Fibroblast of villous mesenchyme (primary cell): ENCODE data around the gene ZNF784. TPM values are rescaled to one million over a fixed set of nuclear protein-coding genes. Genes with fewer than 3 reads are reported as not detected.

Experiments used
- DNase-seq: peaks from one replicate; pipeline ENCODE4 v3.0.0-alpha.2; 2010; ENCODE audit warnings: low read depth
- H3K4me3 ChIP-seq: 2 replicates; pipeline ENCODE4 v1.5.1; 2011; ENCODE audit warnings: low read depth, mild to moderate bottlenecking, low read length
- total RNA-seq: library from RNA; depleted of rRNA; stranded (reverse); fragments of >200 nt; gene quantifications from 2 replicates; pipeline ENCODE4 v1.2.3, GENCODE V29; 2012
- TF ChIP-seq, protein P1 (sequence below): IDR thresholded peaks from 2 replicates; pipeline ENCODE4 v1.5.1; 2012; ENCODE audit warnings: low read depth, mild to moderate bottlenecking, low read length; ENCODE audit not compliant: insufficient read depth

Gene ZNF784
- total RNA-seq, 1 donor = 5.6 TPM

DNA sequence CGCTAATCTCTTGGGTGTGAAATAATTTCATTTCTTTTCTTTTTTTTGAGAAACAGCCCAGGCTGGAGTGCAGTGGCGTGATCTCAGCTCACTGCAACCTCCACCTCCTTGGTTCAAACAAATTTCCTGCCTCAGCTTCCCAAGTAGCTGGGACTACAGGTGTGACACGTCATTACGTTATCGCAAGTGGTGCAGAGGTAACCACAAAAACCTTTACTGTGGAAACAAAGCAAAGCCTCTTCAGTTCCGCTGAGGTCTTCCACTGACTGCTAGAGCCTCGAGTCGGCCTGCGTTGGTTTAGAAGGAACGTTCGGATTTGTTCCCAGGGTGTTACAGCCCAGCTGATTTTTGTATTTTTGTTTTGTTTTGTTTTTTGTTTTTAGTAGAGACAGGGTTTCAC lies 2.0 kb upstream of the ZNF784 start:
- TF ChIP-seq, protein P1, sequence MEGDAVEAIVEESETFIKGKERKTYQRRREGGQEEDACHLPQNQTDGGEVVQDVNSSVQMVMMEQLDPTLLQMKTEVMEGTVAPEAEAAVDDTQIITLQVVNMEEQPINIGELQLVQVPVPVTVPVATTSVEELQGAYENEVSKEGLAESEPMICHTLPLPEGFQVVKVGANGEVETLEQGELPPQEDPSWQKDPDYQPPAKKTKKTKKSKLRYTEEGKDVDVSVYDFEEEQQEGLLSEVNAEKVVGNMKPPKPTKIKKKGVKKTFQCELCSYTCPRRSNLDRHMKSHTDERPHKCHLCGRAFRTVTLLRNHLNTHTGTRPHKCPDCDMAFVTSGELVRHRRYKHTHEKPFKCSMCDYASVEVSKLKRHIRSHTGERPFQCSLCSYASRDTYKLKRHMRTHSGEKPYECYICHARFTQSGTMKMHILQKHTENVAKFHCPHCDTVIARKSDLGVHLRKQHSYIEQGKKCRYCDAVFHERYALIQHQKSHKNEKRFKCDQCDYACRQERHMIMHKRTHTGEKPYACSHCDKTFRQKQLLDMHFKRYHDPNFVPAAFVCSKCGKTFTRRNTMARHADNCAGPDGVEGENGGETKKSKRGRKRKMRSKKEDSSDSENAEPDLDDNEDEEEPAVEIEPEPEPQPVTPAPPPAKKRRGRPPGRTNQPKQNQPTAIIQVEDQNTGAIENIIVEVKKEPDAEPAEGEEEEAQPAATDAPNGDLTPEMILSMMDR = no peak
- no peak for DNase-seq
- H3K4me3 ChIP-seq = no peak overlapping the region

DNA sequence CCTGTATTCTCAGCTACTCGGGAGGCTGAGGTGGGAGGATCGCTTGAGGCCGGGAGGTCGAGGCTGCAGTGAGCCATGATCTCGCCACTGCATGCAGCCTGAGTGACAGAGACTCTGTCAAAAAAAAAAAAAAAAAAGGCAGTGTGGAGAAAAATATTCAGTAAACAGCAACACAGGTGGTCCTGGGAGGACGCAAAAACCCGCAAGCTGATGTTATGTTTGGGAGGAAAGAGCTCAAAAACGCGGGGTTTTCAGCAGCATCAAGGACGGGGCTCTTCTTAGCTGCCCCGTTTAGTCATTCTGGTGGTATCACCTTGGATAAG lies 599 bp upstream of the ZNF784 start:
- peak overlapping the region; percentile 76 for H3K4me3 ChIP-seq
- no peak for DNase-seq
- TF ChIP-seq, protein P1 = no peak

DNA sequence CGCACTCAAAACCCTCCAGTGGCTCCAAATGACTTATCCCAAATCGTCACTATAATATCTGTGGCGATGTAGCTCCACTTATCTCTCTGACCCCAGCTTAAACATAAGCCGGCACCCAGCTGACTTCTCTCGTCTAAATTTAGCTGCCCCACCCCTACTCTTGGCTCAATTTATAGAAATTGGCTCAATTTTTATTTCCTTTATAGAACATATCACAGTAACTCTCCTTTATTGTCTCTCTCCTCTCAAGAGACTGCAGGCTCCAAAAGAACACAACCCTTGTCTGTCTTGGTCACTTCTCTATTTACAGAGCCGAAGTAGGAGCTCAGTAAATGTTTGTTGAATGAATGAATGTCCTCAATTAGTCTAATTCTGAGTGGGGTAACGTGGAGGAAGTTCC lies 805 bp downstream of the ZNF784 start:
- TF ChIP-seq, protein P1 = no peak
- peak overlapping the region; percentile 76 for H3K4me3 ChIP-seq
- no peak for DNase-seq

DNA sequence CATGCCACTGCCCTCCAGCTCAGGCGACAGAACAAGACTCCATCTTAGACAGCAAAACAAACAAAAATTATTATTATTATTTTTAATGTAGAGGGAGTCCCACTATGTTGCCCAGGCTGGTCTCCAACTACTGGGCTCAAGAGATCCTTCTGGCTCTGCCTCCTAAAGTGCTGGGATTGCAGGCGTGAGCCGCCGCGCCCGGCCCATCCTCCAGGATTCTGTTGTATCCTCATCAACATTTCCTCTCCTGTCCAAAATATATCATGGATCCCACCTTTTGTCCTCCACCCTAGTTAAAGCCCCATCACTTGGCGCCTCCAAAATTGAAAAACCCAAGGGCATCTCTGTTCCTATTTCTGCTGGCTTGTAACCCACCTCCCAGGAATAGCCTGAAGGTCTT lies 1.2 kb downstream of the ZNF784 start:
- TF ChIP-seq, protein P1 = no peak
- DNase-seq = no peak

DNA sequence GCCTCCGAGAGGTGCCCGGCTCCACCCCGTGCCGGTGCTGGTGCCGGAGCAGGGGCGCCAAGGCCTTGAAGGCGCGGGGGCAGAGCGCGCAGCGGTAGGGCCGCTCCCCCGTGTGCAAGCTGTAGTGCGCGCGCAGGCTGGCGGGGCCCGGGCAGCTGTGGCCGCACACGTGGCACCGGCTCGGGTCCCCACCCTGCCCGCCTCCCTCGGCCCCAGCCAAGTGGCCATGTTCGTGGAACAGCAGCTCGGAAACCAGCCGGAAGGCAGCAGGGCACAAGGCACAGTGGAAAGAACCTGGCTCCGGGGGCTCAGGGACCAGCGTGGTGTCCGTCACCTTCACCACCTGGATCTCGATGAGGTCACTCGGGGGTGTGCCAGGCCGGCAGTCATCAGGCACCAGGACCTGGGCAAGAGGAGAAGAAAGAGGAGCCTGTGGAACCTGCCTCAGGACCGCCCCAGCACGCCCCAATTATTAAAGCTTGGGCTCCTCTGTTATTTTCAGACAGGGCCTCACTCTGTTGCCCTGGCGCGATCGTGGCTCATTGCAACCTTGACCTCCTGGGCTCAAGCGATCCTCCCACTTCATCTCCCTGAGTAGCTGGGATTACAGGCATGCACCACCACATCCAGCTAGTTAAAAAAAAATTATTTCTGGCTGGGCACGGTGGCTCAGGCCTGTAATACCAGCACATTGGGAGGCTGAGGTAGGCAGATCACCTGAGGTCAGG lies 2.0 kb downstream of the ZNF784 start:
- no peak for DNase-seq
- H3K4me3 ChIP-seq = no peak overlapping the region
- TF ChIP-seq, protein P1 = no peak

More for the DNA sequence above, 1.2 kb downstream of the ZNF784 start:
- no peak overlapping the region for H3K4me3 ChIP-seq

DNA sequence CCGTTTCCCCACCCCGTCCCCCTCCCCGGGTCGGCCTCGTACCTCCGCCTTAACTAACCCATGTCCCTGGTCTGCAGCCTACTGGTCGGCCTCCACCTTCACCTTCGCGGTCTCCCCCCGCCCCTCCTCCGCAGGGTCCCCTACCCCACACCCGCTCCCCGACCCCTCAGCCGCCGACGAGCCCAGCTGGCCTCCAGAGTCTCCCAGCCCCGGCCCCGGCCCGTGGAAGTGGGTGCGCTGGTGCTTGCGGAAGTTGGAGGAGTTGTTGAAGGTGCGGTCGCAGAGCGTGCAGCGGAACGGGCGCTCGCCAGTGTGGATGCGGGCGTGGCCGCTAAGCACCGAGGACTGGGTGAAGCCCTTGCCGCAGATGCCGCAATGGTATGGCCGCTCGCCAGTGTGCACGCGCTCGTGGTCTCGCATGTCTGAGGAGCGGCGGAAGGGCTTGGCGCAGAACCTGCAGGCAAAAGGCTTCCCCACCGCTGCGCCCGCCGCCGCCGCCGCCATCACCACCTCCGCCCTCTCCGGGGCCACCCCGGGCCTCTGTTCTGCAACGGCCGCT lies 2.6 kb downstream of the ZNF784 start:
- TF ChIP-seq, protein P1 = no peak
- H3K4me3 ChIP-seq = no peak overlapping the region
- no peak for DNase-seq
